GM23248 (cell line): ENCODE measurements around the gene NUBP2. TPM values are rescaled to one million over a fixed set of nuclear protein-coding genes. Genes with fewer than 3 reads are reported as not detected.

ENCODE experiments used
- DNase-seq: peaks from one replicate; pipeline ENCODE4 v3.0.0-alpha.2; 2015
- H2AFZ ChIP-seq: fragments of 200-600 bp; sonication (generic); 2 replicates; pipeline ENCODE4 v1.6.1; 2016; ENCODE audit warnings: antibody characterized with exemption
- H3F3A ChIP-seq: fragments of 200-600 bp; sonication (generic); 2 replicates; pipeline ENCODE4 v1.6.1; 2016; ENCODE audit warnings: mild to moderate bottlenecking, antibody characterized with exemption, mixed run types; ENCODE audit not compliant: insufficient read depth
- H3K27ac ChIP-seq: fragments of 200-600 bp; sonication (generic); 2 replicates; pipeline ENCODE4 v1.5.1; 2016; ENCODE audit warnings: mild to moderate bottlenecking
- H3K27me3 ChIP-seq: fragments of 200-600 bp; sonication (generic); replicated peaks from 2 replicates; pipeline ENCODE4 v1.6.1; 2016; ENCODE audit warnings: mild to moderate bottlenecking; ENCODE audit not compliant: insufficient read depth
- H3K36me3 ChIP-seq: fragments of 200-600 bp; sonication (generic); 2 replicates; pipeline ENCODE4 v1.6.1; 2016; ENCODE audit warnings: low read depth, mild to moderate bottlenecking
- H3K4me1 ChIP-seq: fragments of 200-600 bp; sonication (generic); 2 replicates; pipeline ENCODE4 v1.6.1; 2016; ENCODE audit warnings: mild to moderate bottlenecking; ENCODE audit not compliant: insufficient read depth
- H3K4me2 ChIP-seq: fragments of 200-600 bp; sonication (generic); one replicate; pipeline ENCODE4 v1.6.1; 2016; ENCODE audit warnings: mild to moderate bottlenecking; ENCODE audit not compliant: unreplicated experiment
- H3K4me3 ChIP-seq: fragments of 200-600 bp; sonication (generic); 2 replicates; pipeline ENCODE4 v1.5.1; 2016; ENCODE audit warnings: mild to moderate bottlenecking
- H3K79me2 ChIP-seq: fragments of 200-600 bp; sonication (generic); 2 replicates; pipeline ENCODE4 v1.6.1; 2016; ENCODE audit warnings: mild to moderate bottlenecking; ENCODE audit not compliant: insufficient read depth
- H3K9ac ChIP-seq: fragments of 200-600 bp; sonication (generic); 2 replicates; pipeline ENCODE4 v1.6.1; 2016; ENCODE audit warnings: mild to moderate bottlenecking
- H3K9me2 ChIP-seq: fragments of 200-600 bp; sonication (generic); 2 replicates; pipeline ENCODE4 v1.6.1; 2016; ENCODE audit warnings: mixed run types, mild to moderate bottlenecking, moderate library complexity; ENCODE audit not compliant: insufficient read depth
- H3K9me3 ChIP-seq: fragments of 200-600 bp; sonication (generic); one replicate; pipeline ENCODE4 v1.6.1; 2017; ENCODE audit warnings: low read depth
- H4K20me1 ChIP-seq: fragments of 200-600 bp; sonication (generic); 2 replicates; pipeline ENCODE4 v1.6.0; 2016; ENCODE audit not compliant: insufficient read depth
- EZH2 ChIP-seq: fragments of 200-600 bp; sonication (generic); IDR thresholded peaks from 2 replicates; pipeline ENCODE4 v1.6.1; 2018; ENCODE audit warnings: antibody characterized with exemption, mild to moderate bottlenecking; ENCODE audit not compliant: insufficient read depth, poor library complexity, severe bottlenecking
- EZH2phosphoT487 ChIP-seq: fragments of 200-600 bp; sonication (generic); IDR thresholded peaks from 2 replicates; pipeline ENCODE4 v1.6.1; 2018; ENCODE audit warnings: antibody characterized with exemption, moderate library complexity, mild to moderate bottlenecking, low read depth; ENCODE audit not compliant: insufficient read depth
- WGBS, 2 experiments: methylation state at CpG; one replicate each; pipeline ENCODE4 v1.1.6; 2015 to 2017; ENCODE audit warnings: low lambda C conversion rate in 2 of 2, low coverage in 1 of 2; ENCODE audit errors: missing lambda C conversion rate in 2 of 2; 5-methylcytosine and 5-hydroxymethylcytosine counted together
- in situ Hi-C: fragments of 300-500 bp; cut with MboI; formaldehyde crosslinking; loops from 2 replicates; pipeline ENCODE4 v1.15.0; 2020
- polyA plus RNA-seq: library from polyadenylated mRNA; unstranded; fragments of >200 nt; fragmentation: Nextera tagmentation; extraction: Ambion mirVana; gene quantifications from 2 replicates; pipeline ENCODE4 v1.2.1, GENCODE V29; 2016
- total RNA-seq: library from RNA; depleted of rRNA; stranded (reverse); fragments of >200 nt; shearing (Covaris generic); gene quantifications from 2 replicates; pipeline ENCODE4 v1.2.3, GENCODE V29; 2014

NUBP2 gene
- total and polyA plus RNA-seq, 2 experiments from 2014 or later, result 66.4 to 88.9 TPM

GRCh38 chr16:1822801-1823200, 40.0 kb downstream of the NUBP2 start:
- H3K27ac ChIP-seq, result no peak overlapping the region
- no peaks in the 10 kb centered on the region for H4K20me1 ChIP-seq
- in situ Hi-C loops, result no loop called here
- H3K9ac ChIP-seq, result no peak overlapping the region
- no peaks in the 10 kb centered on the region for H3K27me3 ChIP-seq
- H3F3A ChIP-seq, result 0 out of 2 replicates have a peak, but pooled peaks cover 3% of the 10 kb centered on the region
- 92 to 94% methylated on average over 16 of the region's 16 CpGs for WGBS, 2 experiments
- H3K79me2 ChIP-seq, result peaks cover 30% of the 10 kb centered on the region
- no peak overlapping the region for H3K4me2 ChIP-seq
- DNase-seq, result no peak
- no peak overlapping the region for H3K4me3 ChIP-seq
- H3K4me1 ChIP-seq, result no peaks in the 10 kb centered on the region
- H3K36me3 ChIP-seq, result no peaks in the 10 kb centered on the region
- TF ChIP-seq EZH2phosphoT487 (no peak), EZH2 (no peak)
- no peaks in the 10 kb centered on the region for H3K9me2 ChIP-seq
- H3K9me3 ChIP-seq, result no peaks in the 10 kb centered on the region
- no peak overlapping the region for H2AFZ ChIP-seq

GRCh38 chr16:1823821-1824220, 41.1 kb downstream of the NUBP2 start:
- H3K4me2 ChIP-seq, result no peak overlapping the region
- no peak for TF ChIP-seq EZH2
- TF ChIP-seq EZH2phosphoT487, result no peak
- H3K27me3 ChIP-seq, result no peaks in the 10 kb centered on the region
- peaks cover 4% of the 10 kb centered on the region; the same call in 1 of the 2 replicates for H3F3A ChIP-seq
- H3K4me3 ChIP-seq, result no peak overlapping the region
- WGBS, 2 experiments, result 84 to 90% methylated on average over 9 of the region's 9 CpGs
- H3K36me3 ChIP-seq, result no peaks in the 10 kb centered on the region
- H3K9me3 ChIP-seq, result no peaks in the 10 kb centered on the region
- no peak for DNase-seq
- no peak overlapping the region for H3K9ac ChIP-seq
- peaks cover 8% of the 10 kb centered on the region for H3K4me1 ChIP-seq
- in situ Hi-C loops, result no loop called here
- H2AFZ ChIP-seq, result no peak overlapping the region
- H3K9me2 ChIP-seq, result no peaks in the 10 kb centered on the region
- H3K79me2 ChIP-seq, result peaks cover 40% of the 10 kb centered on the region
- H4K20me1 ChIP-seq, result no peaks in the 10 kb centered on the region
- no peak overlapping the region for H3K27ac ChIP-seq

GRCh38 chr16:1825381-1825863, 42.7 kb downstream of the NUBP2 start:
- peak overlapping the region; percentile 71 for H3K9ac ChIP-seq
- H4K20me1 ChIP-seq, result no peaks in the 10 kb centered on the region
- H3K9me2 ChIP-seq, result no peaks in the 10 kb centered on the region
- peak overlapping the region; percentile 96 for H3K4me2 ChIP-seq
- H3K4me3 ChIP-seq, result peak overlapping the region; percentile 97
- peaks cover 4% of the 10 kb centered on the region; the same call in 1 of the 2 replicates for H3F3A ChIP-seq
- no peaks in the 10 kb centered on the region for H3K27me3 ChIP-seq
- H3K36me3 ChIP-seq, result 0 out of 2 replicates have a peak, but pooled peaks cover 7% of the 10 kb centered on the region
- peaks cover 17% of the 10 kb centered on the region for H3K4me1 ChIP-seq
- peaks cover 56% of the 10 kb centered on the region for H3K79me2 ChIP-seq
- no peak for DNase-seq
- 48 to 52% methylated on average over 15 of the region's 15 CpGs for WGBS, 2 experiments
- TF ChIP-seq EZH2phosphoT487 (no peak), EZH2 (no peak)
- peak overlapping the region; percentile 83 for H2AFZ ChIP-seq
- no peaks in the 10 kb centered on the region for H3K9me3 ChIP-seq
- in situ Hi-C loops, result no loop called here
- peak overlapping the region; percentile 36; the same call in 1 of the 2 replicates for H3K27ac ChIP-seq

GRCh38 chr16:1825864-1826690, 43.3 kb downstream of the NUBP2 start:
- Histone ChIP-seq H3K79me2 (peaks cover 57% of the 10 kb centered on the region), H3K27ac (peak overlapping the region; percentile 36)
- peak; percentile 82 for DNase-seq

More at GRCh38 chr16:1825864-1826690, 43.3 kb downstream of the NUBP2 start:
- Histone ChIP-seq H3K4me1 (peaks cover 17% of the 10 kb centered on the region), H3K36me3 (0 out of 2 replicates have a peak, but pooled peaks cover 7% of the 10 kb centered on the region), H3K27me3 (no peaks in the 10 kb centered on the region), H3K9me2 (no peaks in the 10 kb centered on the region), H3K4me2 (peak overlapping the region; percentile 96), H4K20me1 (no peaks in the 10 kb centered on the region), H3K4me3 (peak overlapping the region; percentile 97), H3K9ac (peak overlapping the region; percentile 71), H2AFZ (peak overlapping the region; percentile 83), H3F3A (peaks cover 5% of the 10 kb centered on the region; the same call in 1 of the 2 replicates), H3K9me3 (no peaks in the 10 kb centered on the region)
- in situ Hi-C loops, result no loop called here
- whole genome bisulfite sequencing, 2 experiments, result 3% methylated on average over 64 to 68 of the region's 96 CpGs
- no peak for TF ChIP-seq EZH2phosphoT487
- TF ChIP-seq EZH2, result no peak
